Testis (tissue), 2 donors: Measurements from ENCODE around the gene HK3.

Source experiments
- POLR2A ChIP-seq: fragments of 450-650 bp; IDR thresholded peaks from one replicate; pipeline ENCODE4 v1.6.1; 2017; ENCODE audit warnings: antibody characterized with exemption, mild to moderate bottlenecking, moderate library complexity
- TF ChIP-seq, protein P1 (sequence below), 3 experiments: fragments of 450-650 bp in 2 of 3; fragments of 200-600 bp in 1 of 3; sonication (generic) in 1 of 3; IDR thresholded peaks; one replicate each; pipeline ENCODE4 v1.5.1; 2016 to 2019; ENCODE audit warnings: antibody characterized with exemption in 3 of 3, mild to moderate bottlenecking in 2 of 3, moderate library complexity in 1 of 3

DNA sequence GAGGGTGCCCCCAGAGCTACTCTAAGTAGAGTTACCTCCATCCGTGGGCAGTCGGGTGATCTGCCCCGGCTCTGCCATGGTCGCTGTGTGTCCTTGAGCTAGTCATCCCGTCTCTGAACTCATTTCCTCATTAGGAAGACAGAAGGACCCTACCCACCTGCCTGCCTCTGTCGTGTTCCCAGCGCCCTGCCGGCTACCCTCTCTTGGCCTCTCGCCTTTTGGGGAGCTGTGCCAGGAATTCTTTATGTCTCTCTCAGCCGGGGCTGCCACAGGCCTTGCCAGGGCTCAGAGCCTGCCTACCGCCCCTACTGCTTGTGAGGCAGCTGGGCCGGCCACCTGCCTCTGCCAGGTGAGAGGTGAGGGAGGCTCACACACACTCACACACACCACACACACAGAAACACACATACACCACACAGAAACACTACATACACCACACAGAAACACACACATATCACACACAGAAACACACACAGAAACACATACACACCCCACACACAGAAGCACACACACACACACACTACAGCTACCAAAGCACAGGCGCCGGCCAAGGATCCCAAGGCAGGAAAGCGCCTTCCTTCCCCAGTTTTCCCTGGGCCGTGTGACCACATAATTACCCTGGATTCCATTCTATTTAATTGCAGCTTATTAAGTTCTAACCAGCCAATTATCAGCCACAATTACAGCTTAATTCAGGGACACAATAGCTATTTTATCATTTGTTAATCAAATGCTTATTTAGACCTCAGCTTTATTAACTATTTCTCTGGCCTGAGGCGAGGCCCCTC is 47.1 kb downstream of the HK3 start:
- no peak for TF ChIP-seq POLR2A
- TF ChIP-seq, protein P1, sequence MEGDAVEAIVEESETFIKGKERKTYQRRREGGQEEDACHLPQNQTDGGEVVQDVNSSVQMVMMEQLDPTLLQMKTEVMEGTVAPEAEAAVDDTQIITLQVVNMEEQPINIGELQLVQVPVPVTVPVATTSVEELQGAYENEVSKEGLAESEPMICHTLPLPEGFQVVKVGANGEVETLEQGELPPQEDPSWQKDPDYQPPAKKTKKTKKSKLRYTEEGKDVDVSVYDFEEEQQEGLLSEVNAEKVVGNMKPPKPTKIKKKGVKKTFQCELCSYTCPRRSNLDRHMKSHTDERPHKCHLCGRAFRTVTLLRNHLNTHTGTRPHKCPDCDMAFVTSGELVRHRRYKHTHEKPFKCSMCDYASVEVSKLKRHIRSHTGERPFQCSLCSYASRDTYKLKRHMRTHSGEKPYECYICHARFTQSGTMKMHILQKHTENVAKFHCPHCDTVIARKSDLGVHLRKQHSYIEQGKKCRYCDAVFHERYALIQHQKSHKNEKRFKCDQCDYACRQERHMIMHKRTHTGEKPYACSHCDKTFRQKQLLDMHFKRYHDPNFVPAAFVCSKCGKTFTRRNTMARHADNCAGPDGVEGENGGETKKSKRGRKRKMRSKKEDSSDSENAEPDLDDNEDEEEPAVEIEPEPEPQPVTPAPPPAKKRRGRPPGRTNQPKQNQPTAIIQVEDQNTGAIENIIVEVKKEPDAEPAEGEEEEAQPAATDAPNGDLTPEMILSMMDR (IDR thresholded peaks at IDR 0.05) = no peak
